NCI-H2196 (cell line): Measurements from ENCODE around the gene PDGFD.

Source experiments
- DNase-seq: peaks from one replicate; lab custom pipeline; 2025; ENCODE audit not compliant: unreplicated experiment; lab: John Stamatoyannopoulos, UW

The PDGFD gene

GRCh38 chr11:103963648-103964047, 200.3 kb downstream of the PDGFD start:
- DNase-seq, result no peak

- DNase-seq, result no peak
Observed at GRCh38 chr11:103961010-103961409, 202.9 kb downstream of the PDGFD start.

- DNase-seq, result no peak
Observed at GRCh38 chr11:103960108-103960507, 203.8 kb downstream of the PDGFD start.

- DNase-seq, result no peak
Observed at GRCh38 chr11:103959279-103959942, 204.5 kb downstream of the PDGFD start.

GRCh38 chr11:103958475-103959215, 205.3 kb downstream of the PDGFD start:
- no peak for DNase-seq

- DNase-seq, result no peak
Observed at GRCh38 chr11:103953797-103954486, 210.0 kb downstream of the PDGFD start.

- no peak for DNase-seq
Observed at GRCh38 chr11:103949781-103950180, 214.2 kb downstream of the PDGFD start.

- DNase-seq, result no peak
Observed at GRCh38 chr11:103948187-103948763, 215.7 kb downstream of the PDGFD start.

- DNase-seq, result no peak
Observed at GRCh38 chr11:103947546-103947919, 216.4 kb downstream of the PDGFD start.

- no peak for DNase-seq
Observed at GRCh38 chr11:103946793-103947545, 217.0 kb downstream of the PDGFD start.

GRCh38 chr11:103944251-103944940, 219.6 kb downstream of the PDGFD start:
- no peak for DNase-seq

GRCh38 chr11:103942646-103943045, 221.3 kb downstream of the PDGFD start:
- no peak for DNase-seq

GRCh38 chr11:103940551-103940950, 223.4 kb downstream of the PDGFD start:
- DNase-seq, result no peak

GRCh38 chr11:103939694-103940093, 224.3 kb downstream of the PDGFD start:
- no peak for DNase-seq

GRCh38 chr11:103936059-103936458, 227.9 kb downstream of the PDGFD start:
- DNase-seq, result no peak

GRCh38 chr11:103935219-103935618, 228.7 kb downstream of the PDGFD start:
- no peak for DNase-seq

GRCh38 chr11:103929170-103929903, 234.6 kb downstream of the PDGFD start:
- no peak for DNase-seq

- DNase-seq, result no peak
Observed at GRCh38 chr11:103928802-103929161, 235.2 kb downstream of the PDGFD start.

- no peak for DNase-seq
Observed at GRCh38 chr11:103928040-103928801, 235.7 kb downstream of the PDGFD start.
